ENCODE results near the gene WDR31. TPM values are rescaled to one million over a fixed set of nuclear protein-coding genes. Genes with fewer than 3 reads are reported as not detected.

WDR31 gene
- total and polyA plus RNA-seq, 3 donors from 2014 or later, result 6.8 to 18.2 (median 10.2) TPM

GRCh38 chr9:113326230-113326629 lies 13.8 kb downstream of the WDR31 start:
- TF ChIP-seq POLR2A (IDR thresholded peaks at IDR 0.05) (no peak), CTCF (IDR thresholded peaks at IDR 0.05) (no peak)
- Histone ChIP-seq H3K9me3 (no peaks in the 10 kb centered on the region), H3K27ac (no peak overlapping the region), H3K36me3 (ENCODE audit: low read depth, missing control alignments) (no peaks in the 10 kb centered on the region), H3K4me3 (no peak overlapping the region), H3K27me3 (no peaks in the 10 kb centered on the region), H3K4me1 (no peaks in the 10 kb centered on the region)
- no peak for DNase-seq
- WGBS, 2 donors, result 94 to 97% methylated on average over 4 of the region's 4 CpGs
- intact Hi-C loops (cut with DNase I; ENCODE audit: low total_unique reads), result no loop called here

- no peaks in the 10 kb centered on the region for H3K4me1 ChIP-seq
- H3K27ac ChIP-seq, result no peak overlapping the region
- no peak for TF ChIP-seq CTCF (IDR thresholded peaks at IDR 0.05)
- no peak for TF ChIP-seq POLR2A (IDR thresholded peaks at IDR 0.05)
- H3K27me3 ChIP-seq, result no peaks in the 10 kb centered on the region
- no peak for DNase-seq
- no peaks in the 10 kb centered on the region for H3K36me3 ChIP-seq (ENCODE audit: low read depth, missing control alignments)
- no peak overlapping the region for H3K4me3 ChIP-seq
- WGBS, 2 donors, result 91 to 93% methylated on average over 6 of the region's 6 CpGs
- intact Hi-C loops (cut with DNase I; ENCODE audit: low total_unique reads), result no loop called here
- H3K9me3 ChIP-seq, result no peaks in the 10 kb centered on the region
Measured at GRCh38 chr9:113322671-113323070, 17.4 kb downstream of the WDR31 start.

GRCh38 chr9:113320051-113320450 lies 20.0 kb downstream of the WDR31 start:
- WGBS, 2 donors, result 92 to 100% methylated on average over 2 to 3 of the region's 3 CpGs
- intact Hi-C loops (cut with DNase I; ENCODE audit: low total_unique reads), result no loop called here

GRCh38 chr9:113319054-113319453 lies 21.0 kb downstream of the WDR31 start:
- H3K27ac ChIP-seq, result no peak overlapping the region
- H3K27me3 ChIP-seq, result no peaks in the 10 kb centered on the region
- DNase-seq, result no peak
- no peaks in the 10 kb centered on the region for H3K9me3 ChIP-seq
- TF ChIP-seq CTCF (IDR thresholded peaks at IDR 0.05) (no peak), POLR2A (IDR thresholded peaks at IDR 0.05) (no peak)
- H3K36me3 ChIP-seq (ENCODE audit: low read depth, missing control alignments), result no peaks in the 10 kb centered on the region
- WGBS, 2 donors, result 91 to 100% methylated on average over 1 to 2 of the region's 2 CpGs
- intact Hi-C loops (cut with DNase I; ENCODE audit: low total_unique reads), result no loop called here
- H3K4me3 ChIP-seq, result no peak overlapping the region
- H3K4me1 ChIP-seq, result no peaks in the 10 kb centered on the region

More at GRCh38 chr9:113320051-113320450, 20.0 kb downstream of the WDR31 start:
- H3K36me3 ChIP-seq (ENCODE audit: low read depth, missing control alignments), result no peaks in the 10 kb centered on the region
- no peak overlapping the region for H3K27ac ChIP-seq
- H3K4me1 ChIP-seq, result no peaks in the 10 kb centered on the region
- TF ChIP-seq POLR2A (IDR thresholded peaks at IDR 0.05), result no peak
- no peak for TF ChIP-seq CTCF (IDR thresholded peaks at IDR 0.05)
- DNase-seq, result no peak
- no peak overlapping the region for H3K4me3 ChIP-seq
- H3K9me3 ChIP-seq, result no peaks in the 10 kb centered on the region
- H3K27me3 ChIP-seq, result no peaks in the 10 kb centered on the region

- Histone ChIP-seq H3K4me1 (no peaks in the 10 kb centered on the region), H3K27me3 (no peaks in the 10 kb centered on the region), H3K4me3 (no peak overlapping the region), H3K36me3 (ENCODE audit: low read depth, missing control alignments) (no peaks in the 10 kb centered on the region), H3K9me3 (no peaks in the 10 kb centered on the region), H3K27ac (no peak overlapping the region)
- TF ChIP-seq CTCF (IDR thresholded peaks at IDR 0.05) (peak; percentile 11 to 42 (median 19)), POLR2A (IDR thresholded peaks at IDR 0.05) (no peak)
- no peak for DNase-seq
- intact Hi-C loops (cut with DNase I; ENCODE audit: low total_unique reads), result no loop called here
- 64 to 75% methylated on average over 2 of the region's 2 CpGs for WGBS, 2 donors
Measured at GRCh38 chr9:113317777-113318176, 22.3 kb downstream of the WDR31 start.
